Esophagus muscularis mucosa (tissue), 4 donors: ENCODE data around the gene ARHGEF12. TPM values are rescaled to one million over a fixed set of nuclear protein-coding genes. Genes with fewer than 3 reads are reported as not detected.

Experiments used
- DNase-seq: peaks from one replicate; pipeline ENCODE4 v3.0.0-alpha.2; 2017; ENCODE audit errors: extremely low spot score
- H3K27ac ChIP-seq, 4 donors: fragments of 200-600 bp; sonication (generic); replicated peaks in 1 of 4; 1 replicate in 3 of 4; 2 replicates in 1 of 4; pipeline ENCODE4 v1.5.1; 2016 to 2019; ENCODE audit warnings: mild to moderate bottlenecking in 1 of 4
- H3K27me3 ChIP-seq, 4 donors: fragments of 200-600 bp; sonication (generic); one replicate each; pipeline versions ENCODE4 v1.5.1 to v1.6.0; 2016 to 2019
- H3K36me3 ChIP-seq, 4 donors: fragments of 200-600 bp; sonication (generic); one replicate each; pipeline ENCODE4 v1.5.1; 2016 to 2019
- H3K4me1 ChIP-seq, 4 donors: fragments of 200-600 bp; sonication (generic); one replicate each; pipeline ENCODE4 v1.5.1; 2016 to 2019
- H3K4me3 ChIP-seq, 4 donors: fragments of 200-600 bp; sonication (generic); 1 replicate in 2 of 4; 2 replicates in 2 of 4; pipeline ENCODE4 v1.5.1; 2016 to 2019; ENCODE audit warnings: mild to moderate bottlenecking in 4 of 4, moderate library complexity in 1 of 4
- H3K9me3 ChIP-seq, 4 donors: fragments of 200-600 bp; sonication (generic); 1 replicate in 3 of 4; 2 replicates in 1 of 4; pipeline ENCODE4 v1.5.1; 2016 to 2019
- CTCF ChIP-seq, 3 experiments: fragments of 200-600 bp in 2 of 3; fragments of 450-650 bp in 1 of 3; sonication (generic) in 2 of 3; IDR thresholded peaks; one replicate each; pipeline ENCODE4 v1.5.1; 2017 to 2019; ENCODE audit warnings: antibody characterized with exemption in 3 of 3, mild to moderate bottlenecking in 2 of 3, moderate library complexity in 1 of 3
- EP300 ChIP-seq: sonication (generic); formaldehyde crosslinking; IDR thresholded peaks from one replicate; pipeline ENCODE4 v1.6.1; 2017; ENCODE audit warnings: antibody characterized with exemption
- POLR2A ChIP-seq: fragments of 450-650 bp; IDR thresholded peaks from one replicate; pipeline ENCODE4 v1.6.1; 2017; ENCODE audit warnings: antibody characterized with exemption, moderate library complexity, mild to moderate bottlenecking, low read depth
- POLR2AphosphoS5 ChIP-seq, 2 donors: sonication (generic); formaldehyde crosslinking; IDR thresholded peaks; one replicate each; pipeline ENCODE4 v1.6.1; 2017; ENCODE audit warnings: antibody characterized with exemption in 2 of 2
- WGBS: methylation state at CpG from one replicate; pipeline ENCODE4 v1.1.5; 2018; 5-methylcytosine and 5-hydroxymethylcytosine counted together
- intact Hi-C: fragments of 100-400 bp; cut with DNase I; formaldehyde crosslinking; loops from one replicate; pipeline ENCODE4 v1.15.1; 2023
- total RNA-seq, 4 donors: library from RNA; depleted of rRNA; stranded (reverse); fragments of >200 nt; gene quantifications; one replicate each; pipeline versions ENCODE4 v1.1.0 to v1.2.1, GENCODE V29; 2016

ARHGEF12 gene
- total RNA-seq, 4 donors from 2014 or later = 89.1 to 118 (median 106) TPM

DNA sequence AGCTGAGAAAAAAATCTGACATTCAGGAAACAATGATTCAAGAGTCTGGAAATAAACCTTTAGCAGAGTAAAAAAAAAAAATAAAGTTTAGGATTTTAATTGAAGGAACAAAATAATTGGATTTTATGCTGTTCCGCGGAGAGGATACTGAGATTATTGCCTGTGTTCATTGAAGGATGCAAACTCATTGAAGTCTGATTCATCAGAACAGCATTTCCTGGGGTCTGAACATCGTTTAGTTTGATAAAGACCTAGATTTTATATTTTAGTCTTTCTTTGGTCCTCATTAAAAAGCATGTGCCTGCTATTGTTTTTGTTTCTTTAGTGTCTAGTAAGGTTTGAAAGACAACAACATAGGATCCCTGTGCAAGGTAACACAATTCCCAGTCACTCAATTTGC, 6.7 kb upstream of the ARHGEF12 start:
- intact Hi-C loops = no loop called here
- peaks cover 54 to 67% (median 63%) of the 10 kb centered on the region in 4 donors for H3K4me1 ChIP-seq
- no peak for DNase-seq

DNA sequence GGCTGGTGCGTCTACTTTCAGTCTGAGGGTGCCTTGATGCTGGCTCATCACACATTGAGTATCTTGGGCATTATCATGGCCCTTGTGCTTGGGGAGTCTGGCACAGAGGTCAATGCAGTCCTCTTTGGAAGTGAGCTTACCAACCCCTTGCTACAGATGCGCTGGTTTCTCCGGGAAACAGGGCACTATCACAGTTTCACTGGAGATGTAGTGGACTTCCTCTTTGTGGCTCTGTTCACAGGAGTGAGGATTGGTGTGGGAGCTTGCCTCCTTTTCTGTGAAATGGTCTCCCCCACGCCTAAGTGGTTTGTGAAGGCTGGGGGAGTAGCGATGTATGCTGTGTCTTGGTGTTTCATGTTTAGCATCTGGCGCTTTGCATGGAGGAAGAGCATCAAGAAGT, 6.2 kb upstream of the ARHGEF12 start:
- Histone ChIP-seq H3K27ac (no peak overlapping the region), H3K9me3 (no peaks in the 10 kb centered on the region), H3K4me1 (peaks cover 51 to 66% (median 60%) of the 10 kb centered on the region in 4 donors), H3K4me3 (no peak overlapping the region), H3K27me3 (no peaks in the 10 kb centered on the region), H3K36me3 (peaks cover 0 to 20% (median 10%) of the 10 kb centered on the region in 4 donors)
- DNase-seq = no peak
- TF ChIP-seq EP300 (no peak), POLR2AphosphoS5 (IDR thresholded peaks at IDR 0.05) (no peak), CTCF (IDR thresholded peaks at IDR 0.05) (no peak), POLR2A (no peak)
- intact Hi-C loops = no loop called here
- whole genome bisulfite sequencing = 100% methylated on average over 4 of the region's 6 CpGs

More for the DNA sequence above, 6.7 kb upstream of the ARHGEF12 start:
- no peak for TF ChIP-seq CTCF (IDR thresholded peaks at IDR 0.05)
- TF ChIP-seq POLR2A = no peak
- TF ChIP-seq EP300 = no peak
- no peak for TF ChIP-seq POLR2AphosphoS5 (IDR thresholded peaks at IDR 0.05)
- Histone ChIP-seq H3K9me3 (no peaks in the 10 kb centered on the region), H3K27ac (no peak overlapping the region), H3K36me3 (peaks cover 0 to 20% (median 10%) of the 10 kb centered on the region in 4 donors), H3K27me3 (no peaks in the 10 kb centered on the region), H3K4me3 (no peak overlapping the region)
- WGBS = 87% methylated on average over 3 of the region's 3 CpGs

- WGBS = 57% methylated on average over 2 of the region's 2 CpGs
- Histone ChIP-seq H3K9me3 (no peaks in the 10 kb centered on the region), H3K4me3 (no peak overlapping the region), H3K27ac (peak overlapping the region; percentile 37 to 100 (median 99)), H3K27me3 (no peaks in the 10 kb centered on the region), H3K4me1 (peaks cover 48 to 62% (median 54%) of the 10 kb centered on the region in 4 donors), H3K36me3 (peaks cover 0 to 20% (median 10%) of the 10 kb centered on the region in 4 donors)
- TF ChIP-seq EP300 = no peak
- intact Hi-C loops = no loop called here
- no peak for DNase-seq
Measured at GRCh38 chr11:120331301-120331996, 4.8 kb upstream of the ARHGEF12 start.

DNA sequence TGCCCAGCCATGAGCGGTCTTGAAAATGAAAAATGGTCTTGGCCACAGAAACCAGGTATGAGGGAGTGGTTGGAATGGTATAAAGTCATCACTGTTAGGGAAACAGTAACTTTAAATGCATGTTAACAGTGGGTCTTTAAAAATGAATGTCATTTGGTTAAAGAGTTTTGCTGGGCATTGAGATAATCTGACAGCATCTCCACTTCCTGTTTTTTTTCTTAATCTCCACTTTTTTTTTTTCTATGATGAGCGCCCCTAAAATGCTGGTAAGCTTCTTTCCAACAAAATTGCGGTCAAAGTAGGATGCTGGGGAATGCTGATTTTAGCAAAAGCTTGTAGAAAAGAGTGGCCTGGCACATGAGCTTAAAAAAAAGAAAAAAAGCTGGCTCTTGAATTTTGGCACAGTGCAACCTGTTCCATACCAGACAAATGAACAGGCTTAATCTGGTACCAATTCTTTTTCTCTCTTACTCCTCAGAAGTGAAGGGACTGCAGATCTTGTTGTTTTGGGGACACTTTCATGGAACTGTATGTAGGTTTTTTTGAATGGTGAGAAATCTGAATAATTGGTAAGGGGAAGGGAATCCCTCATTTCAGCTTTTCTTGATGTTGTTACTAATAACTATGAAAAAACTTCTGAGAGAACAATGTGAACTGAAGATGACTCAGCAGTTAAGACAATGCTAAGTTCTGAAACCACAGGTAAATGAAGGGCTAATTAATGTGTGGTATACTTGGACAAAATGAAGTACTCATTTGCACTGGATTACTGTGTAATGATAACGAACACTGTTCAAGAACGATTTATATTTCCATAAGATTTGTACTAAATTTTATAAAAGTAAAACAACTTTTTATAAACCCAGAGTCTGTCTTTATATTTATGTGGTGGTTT, 3.1 kb upstream of the ARHGEF12 start:
- no peak for TF ChIP-seq POLR2A
- peak in 1 of 2 donors; percentile 22 for TF ChIP-seq POLR2AphosphoS5 (IDR thresholded peaks at IDR 0.05)
- TF ChIP-seq EP300 = no peak
- no peak for TF ChIP-seq CTCF (IDR thresholded peaks at IDR 0.05)
- WGBS = 85% methylated on average over 5 of the region's 5 CpGs
- Histone ChIP-seq H3K36me3 (peaks cover 0 to 20% (median 10%) of the 10 kb centered on the region in 4 donors), H3K27me3 (no peaks in the 10 kb centered on the region), H3K4me1 (peaks cover 38 to 51% (median 42%) of the 10 kb centered on the region in 4 donors), H3K9me3 (no peaks in the 10 kb centered on the region), H3K27ac (peak overlapping the region; percentile 99 to 100 (median 99)), H3K4me3 (no peak overlapping the region)
- intact Hi-C loops = no loop called here
- DNase-seq = no peak

DNA sequence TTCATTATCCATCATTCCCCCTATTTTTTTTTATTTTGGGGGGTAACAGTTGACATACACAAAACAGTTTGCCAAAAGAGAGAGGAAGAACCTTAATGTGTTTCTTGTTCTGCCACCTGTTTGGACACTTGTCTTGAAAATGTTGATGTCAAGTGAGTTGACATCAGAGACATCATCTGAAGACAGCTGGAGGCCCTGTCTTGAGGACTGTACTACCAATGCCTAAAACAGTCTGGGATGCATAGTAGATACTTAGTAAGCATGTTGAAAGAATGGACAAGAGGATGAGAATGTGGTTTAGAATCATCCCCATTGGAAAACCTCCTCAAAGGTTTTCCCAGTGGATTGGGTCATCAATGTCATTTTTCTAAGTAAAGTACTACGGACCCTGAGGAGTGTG, 2.4 kb upstream of the ARHGEF12 start:
- WGBS = 78% methylated on average over 1 of the region's 1 CpG
- H3K4me1 ChIP-seq = peaks cover 35 to 53% (median 48%) of the 10 kb centered on the region in 4 donors

More for the DNA sequence above, 2.4 kb upstream of the ARHGEF12 start:
- Histone ChIP-seq H3K9me3 (no peaks in the 10 kb centered on the region), H3K36me3 (peaks cover 0 to 20% (median 10%) of the 10 kb centered on the region in 4 donors), H3K27me3 (no peaks in the 10 kb centered on the region), H3K27ac (peak overlapping the region; percentile 99 to 100 (median 99)), H3K4me3 (no peak overlapping the region)
- intact Hi-C loops = loop anchor here (2.0 kb wide), 1 partner anchor 99 kb away; no protein-coding TSS in a partner anchor
- no peak for DNase-seq
- TF ChIP-seq POLR2AphosphoS5 (IDR thresholded peaks at IDR 0.05) (no peak), POLR2A (no peak), EP300 (no peak), CTCF (IDR thresholded peaks at IDR 0.05) (no peak)
